Central memory CD4-positive, alpha-beta T cell (primary cell): ENCODE data around the gene FAM161A.

Source experiments
- DNase-seq: peaks from one replicate; pipeline ENCODE4 v3.0.0; 2022

Gene FAM161A

GRCh38 chr2:61775956-61776570, 77.8 kb downstream of the FAM161A start:
- DNase-seq: no peak
